Panc1 (cell line): ENCODE data around the gene HIGD2B. TPM values are rescaled to one million over a fixed set of nuclear protein-coding genes. Genes with fewer than 3 reads are reported as not detected.

ENCODE experiments used
- ATAC-seq: fragments of 200-7000 bp; cut with Tn5 transposase; 2 replicates; pipeline ENCODE4 v1.9.1; 2020; ENCODE audit warnings: mild to moderate bottlenecking, moderate library complexity
- BruUV-seq: library from RNA; stranded (reverse); fragments of 400-500 nt; replicated peaks from 2 replicates; lab custom pipeline; 2021; lab: Mats Ljungman, UMichigan
- CTCF ChIA-PET: fragments of 300-600 bp; sonication (Branson Sonifier 250); formaldehyde crosslinking; loops from one replicate; lab custom pipeline; 2022; ENCODE audit warnings: antibody characterized with exemption; lab: Charles Lee
- POLR2A ChIA-PET: fragments of 300-600 bp; sonication (Branson Sonifier 250); formaldehyde crosslinking; loops from one replicate; lab custom pipeline; 2022; ENCODE audit warnings: antibody characterized with exemption; lab: Charles Lee
- DNase-seq: peaks from one replicate; pipeline ENCODE4 v3.0.0-alpha.2; 2010; ENCODE audit warnings: low read depth, low spot score
- H3K27ac ChIP-seq: 2 replicates; pipeline ENCODE4 v1.5.1; 2011; ENCODE audit warnings: mild to moderate bottlenecking, low read length, inconsistent platforms
- H3K27me3 ChIP-seq: fragments of 200-500 bp; sonication (Bioruptor generic); 2 replicates; pipeline ENCODE4 v1.6.0; 2014; ENCODE audit warnings: low read length, inconsistent platforms; ENCODE audit not compliant: control insufficient read depth, insufficient read depth
- H3K36me3 ChIP-seq: fragments of 200-500 bp; sonication (Bioruptor generic); 2 replicates; pipeline ENCODE4 v1.5.1; 2014; ENCODE audit warnings: inconsistent platforms, mild to moderate bottlenecking, low read length, moderate library complexity; ENCODE audit not compliant: control insufficient read depth, insufficient read depth
- H3K4me1 ChIP-seq: 2 replicates; pipeline ENCODE4 v1.5.1; 2011; ENCODE audit warnings: inconsistent platforms, mild to moderate bottlenecking, low read length, moderate library complexity; ENCODE audit not compliant: control insufficient read depth, insufficient read depth
- H3K4me3 ChIP-seq, 2 experiments: 2 replicates each; pipeline ENCODE4 v1.5.1; 2011 to 2012; ENCODE audit warnings: low read depth in 2 of 2, low read length in 2 of 2, mild to moderate bottlenecking in 2 of 2, inconsistent platforms in 1 of 2, moderate library complexity in 1 of 2
- H3K9me3 ChIP-seq: fragments of 200-500 bp; sonication (Bioruptor generic); 2 replicates; pipeline ENCODE4 v1.5.1; 2014; ENCODE audit warnings: low read depth, mild to moderate bottlenecking, inconsistent platforms, low read length, moderate library complexity; ENCODE audit not compliant: control insufficient read depth, insufficient read depth
- POLR2AphosphoS5 ChIP-seq: IDR thresholded peaks from 2 replicates; pipeline ENCODE4 v1.6.1; 2012; ENCODE audit warnings: mild to moderate bottlenecking, low read depth, low read length, moderate library complexity
- SIN3A ChIP-seq: IDR thresholded peaks from 2 replicates; pipeline ENCODE4 v1.6.1; 2012; ENCODE audit warnings: low read depth, mild to moderate bottlenecking, low read length, moderate library complexity, borderline replicate concordance; ENCODE audit not compliant: insufficient read depth
- TCF7L2 ChIP-seq: IDR thresholded peaks from 2 replicates; pipeline ENCODE4 v1.6.1; 2011; ENCODE audit warnings: mild to moderate bottlenecking, low read depth, low read length, inconsistent platforms
- in situ Hi-C: cut with HindIII; loops from 2 replicates; pipeline ENCODE4 v1.10.0; 2016; ENCODE audit warnings: low sequenced_read_pairs, low pct_unique_long_range_greater_than_20kb
- intact Hi-C: fragments of 100-400 bp; cut with micrococcal nuclease; formaldehyde crosslinking; loops from one replicate; pipeline ENCODE4 v1.10.0; 2022; ENCODE audit not compliant: unreplicated experiment
- total RNA-seq: library from RNA; stranded (reverse); gene quantifications from one replicate; pipeline ENCODE4 v1.2.1, GENCODE V29; 2021; ENCODE audit not compliant: unreplicated experiment
- TF ChIP-seq, protein P1 (sequence below), 2 experiments: IDR thresholded peaks; 2 replicates each; pipeline ENCODE4 v1.6.1; 2011 to 2012; ENCODE audit warnings: low read depth in 2 of 2, control low read depth in 1 of 2, low read length in 1 of 2, mild to moderate bottlenecking in 1 of 2, moderate library complexity in 1 of 2; ENCODE audit not compliant: insufficient read depth in 1 of 2
- TF ChIP-seq, protein P2 (sequence below): fragments of 450-650 bp; IDR thresholded peaks from 2 replicates; pipeline ENCODE4 v1.5.1; 2017; ENCODE audit warnings: mild to moderate bottlenecking

Gene HIGD2B
- total RNA-seq, 1 experiment from 2014 or later, result 0.21 TPM

- in situ Hi-C loops (no loop called here), intact Hi-C loops (no loop called here)
- no peaks in the 10 kb centered on the region for H3K27me3 ChIP-seq
- POLR2A ChIA-PET, result no interaction called here
- DNase-seq (no peak), ATAC-seq (no peak)
- CTCF ChIA-PET, result no interaction called here
- no peaks in the 10 kb centered on the region; the same call in 1 of the 2 replicates for H3K36me3 ChIP-seq
- H3K4me3 ChIP-seq, result no peak overlapping the region
- H3K4me1 ChIP-seq, result peaks cover 4% of the 10 kb centered on the region
- H3K27ac ChIP-seq, result no peak overlapping the region
- no peaks in the 10 kb centered on the region for H3K9me3 ChIP-seq
- no peak for TF ChIP-seq POLR2AphosphoS5
- TF ChIP-seq, protein P1, sequence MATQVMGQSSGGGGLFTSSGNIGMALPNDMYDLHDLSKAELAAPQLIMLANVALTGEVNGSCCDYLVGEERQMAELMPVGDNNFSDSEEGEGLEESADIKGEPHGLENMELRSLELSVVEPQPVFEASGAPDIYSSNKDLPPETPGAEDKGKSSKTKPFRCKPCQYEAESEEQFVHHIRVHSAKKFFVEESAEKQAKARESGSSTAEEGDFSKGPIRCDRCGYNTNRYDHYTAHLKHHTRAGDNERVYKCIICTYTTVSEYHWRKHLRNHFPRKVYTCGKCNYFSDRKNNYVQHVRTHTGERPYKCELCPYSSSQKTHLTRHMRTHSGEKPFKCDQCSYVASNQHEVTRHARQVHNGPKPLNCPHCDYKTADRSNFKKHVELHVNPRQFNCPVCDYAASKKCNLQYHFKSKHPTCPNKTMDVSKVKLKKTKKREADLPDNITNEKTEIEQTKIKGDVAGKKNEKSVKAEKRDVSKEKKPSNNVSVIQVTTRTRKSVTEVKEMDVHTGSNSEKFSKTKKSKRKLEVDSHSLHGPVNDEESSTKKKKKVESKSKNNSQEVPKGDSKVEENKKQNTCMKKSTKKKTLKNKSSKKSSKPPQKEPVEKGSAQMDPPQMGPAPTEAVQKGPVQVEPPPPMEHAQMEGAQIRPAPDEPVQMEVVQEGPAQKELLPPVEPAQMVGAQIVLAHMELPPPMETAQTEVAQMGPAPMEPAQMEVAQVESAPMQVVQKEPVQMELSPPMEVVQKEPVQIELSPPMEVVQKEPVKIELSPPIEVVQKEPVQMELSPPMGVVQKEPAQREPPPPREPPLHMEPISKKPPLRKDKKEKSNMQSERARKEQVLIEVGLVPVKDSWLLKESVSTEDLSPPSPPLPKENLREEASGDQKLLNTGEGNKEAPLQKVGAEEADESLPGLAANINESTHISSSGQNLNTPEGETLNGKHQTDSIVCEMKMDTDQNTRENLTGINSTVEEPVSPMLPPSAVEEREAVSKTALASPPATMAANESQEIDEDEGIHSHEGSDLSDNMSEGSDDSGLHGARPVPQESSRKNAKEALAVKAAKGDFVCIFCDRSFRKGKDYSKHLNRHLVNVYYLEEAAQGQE (IDR thresholded peaks at IDR 0.05; ENCODE audit: insufficient read depth in 1 of 2, low read depth in 2 of 2, low read length in 1 of 2), result no peak
- TF ChIP-seq TCF7L2, result no peak
- TF ChIP-seq SIN3A, result no peak
- TF ChIP-seq, protein P2, sequence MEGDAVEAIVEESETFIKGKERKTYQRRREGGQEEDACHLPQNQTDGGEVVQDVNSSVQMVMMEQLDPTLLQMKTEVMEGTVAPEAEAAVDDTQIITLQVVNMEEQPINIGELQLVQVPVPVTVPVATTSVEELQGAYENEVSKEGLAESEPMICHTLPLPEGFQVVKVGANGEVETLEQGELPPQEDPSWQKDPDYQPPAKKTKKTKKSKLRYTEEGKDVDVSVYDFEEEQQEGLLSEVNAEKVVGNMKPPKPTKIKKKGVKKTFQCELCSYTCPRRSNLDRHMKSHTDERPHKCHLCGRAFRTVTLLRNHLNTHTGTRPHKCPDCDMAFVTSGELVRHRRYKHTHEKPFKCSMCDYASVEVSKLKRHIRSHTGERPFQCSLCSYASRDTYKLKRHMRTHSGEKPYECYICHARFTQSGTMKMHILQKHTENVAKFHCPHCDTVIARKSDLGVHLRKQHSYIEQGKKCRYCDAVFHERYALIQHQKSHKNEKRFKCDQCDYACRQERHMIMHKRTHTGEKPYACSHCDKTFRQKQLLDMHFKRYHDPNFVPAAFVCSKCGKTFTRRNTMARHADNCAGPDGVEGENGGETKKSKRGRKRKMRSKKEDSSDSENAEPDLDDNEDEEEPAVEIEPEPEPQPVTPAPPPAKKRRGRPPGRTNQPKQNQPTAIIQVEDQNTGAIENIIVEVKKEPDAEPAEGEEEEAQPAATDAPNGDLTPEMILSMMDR, result no peak
- BruUV-seq, result no TSS peak
Measured at GRCh38 chr15:72688697-72689096, 2.7 kb upstream of the HIGD2B start.

- DNase-seq (no peak), ATAC-seq (no peak)
- TF ChIP-seq SIN3A, result no peak
- TF ChIP-seq, protein P2, result no peak
- TF ChIP-seq TCF7L2, result no peak
- no peak for TF ChIP-seq POLR2AphosphoS5
- TF ChIP-seq, protein P1 (IDR thresholded peaks at IDR 0.05; ENCODE audit: insufficient read depth in 1 of 2, low read depth in 2 of 2, low read length in 1 of 2), result no peak
- H3K27me3 ChIP-seq, result no peaks in the 10 kb centered on the region
- ChIA-PET POLR2A (interaction anchor here (0.8 kb wide), 1 partner anchor 82 kb away, joined by 3 read pairs; no protein-coding TSS in a partner anchor), CTCF (no interaction called here)
- BruUV-seq, result TSS peak; percentile 99
- H3K9me3 ChIP-seq, result no peaks in the 10 kb centered on the region
- H3K4me3 ChIP-seq, result peak overlapping the region; percentile 81 to 99
- intact Hi-C loops (no loop called here), in situ Hi-C loops (no loop called here)
- H3K4me1 ChIP-seq, result peaks cover 4% of the 10 kb centered on the region
- no peaks in the 10 kb centered on the region; the same call in 1 of the 2 replicates for H3K36me3 ChIP-seq
- H3K27ac ChIP-seq, result peak overlapping the region; percentile 97
Measured at GRCh38 chr15:72685301-72685924, 569 bp downstream of the HIGD2B start.
